ENCODE measurements around the gene HJURP.

HJURP gene

GRCh38 chr2:233829193-233830110 is 24.9 kb downstream of the HJURP start:
- no peak for DNase-seq

- no peak for DNase-seq
These were observed 25.7 kb downstream of the HJURP start for GRCh38 chr2:233828546-233829192.

- DNase-seq, result no peak
These were observed 30.0 kb downstream of the HJURP start for GRCh38 chr2:233824373-233824772.

GRCh38 chr2:233823731-233824121 is 30.6 kb downstream of the HJURP start:
- DNase-seq, result no peak

- DNase-seq, result no peak
These were observed 31.3 kb downstream of the HJURP start for GRCh38 chr2:233822781-233823730.

GRCh38 chr2:233822101-233822771 is 32.1 kb downstream of the HJURP start:
- DNase-seq, result no peak

- DNase-seq, result no peak
These were observed 32.6 kb downstream of the HJURP start for GRCh38 chr2:233821709-233822100.

GRCh38 chr2:233821196-233821595 is 33.1 kb downstream of the HJURP start:
- no peak for DNase-seq

GRCh38 chr2:233820774-233821105 is 33.6 kb downstream of the HJURP start:
- no peak for DNase-seq

- no peak for DNase-seq
These were observed 34.2 kb downstream of the HJURP start for GRCh38 chr2:233819884-233820773.

GRCh38 chr2:233818639-233819621 is 35.4 kb downstream of the HJURP start:
- no peak for DNase-seq

- DNase-seq, result no peak
These were observed 36.2 kb downstream of the HJURP start for GRCh38 chr2:233817995-233818638.

- no peak for DNase-seq
These were observed 36.9 kb downstream of the HJURP start for GRCh38 chr2:233817361-233817911.

- DNase-seq, result no peak
These were observed 37.6 kb downstream of the HJURP start for GRCh38 chr2:233816771-233817170.

GRCh38 chr2:233816334-233816733 is 38.0 kb downstream of the HJURP start:
- DNase-seq, result no peak

GRCh38 chr2:233815861-233816260 is 38.5 kb downstream of the HJURP start:
- DNase-seq, result no peak

GRCh38 chr2:233814056-233814835 is 40.1 kb downstream of the HJURP start:
- peak in 1 of 2 experiments; percentile 30 for DNase-seq

- DNase-seq, result no peak
These were observed 40.9 kb downstream of the HJURP start for GRCh38 chr2:233813236-233814055.

Measured in NCI-H526 (cell line).